Body of pancreas (tissue), 4 donors: ENCODE results near the gene AKR1C1.
"Not testable (repeated sequence)": the region's sequence is repeated elsewhere in the genome, so short reads cannot be mapped to it uniquely, and the experiment has no call there.

Source experiments
- CTCF ChIP-seq, 7 experiments: fragments of 450-650 bp in 4 of 7; fragments of 200-600 bp in 3 of 7; sonication (generic) in 3 of 7; IDR thresholded peaks; one replicate each; pipeline ENCODE4 v1.5.1; 2016 to 2019; ENCODE audit warnings: antibody characterized with exemption in 7 of 7
- POLR2A ChIP-seq, 3 donors: fragments of 450-650 bp; IDR thresholded peaks; one replicate each; pipeline ENCODE4 v1.6.1; 2016; ENCODE audit warnings: antibody characterized with exemption in 3 of 3, mild to moderate bottlenecking in 2 of 3

GRCh38 chr10:4924482-4924881 lies 38.7 kb upstream of the AKR1C1 start:
- TF ChIP-seq CTCF, POLR2A (IDR thresholded peaks at IDR 0.05): not testable (repeated sequence)
